ENCODE data around the gene LIPA.

DNA sequence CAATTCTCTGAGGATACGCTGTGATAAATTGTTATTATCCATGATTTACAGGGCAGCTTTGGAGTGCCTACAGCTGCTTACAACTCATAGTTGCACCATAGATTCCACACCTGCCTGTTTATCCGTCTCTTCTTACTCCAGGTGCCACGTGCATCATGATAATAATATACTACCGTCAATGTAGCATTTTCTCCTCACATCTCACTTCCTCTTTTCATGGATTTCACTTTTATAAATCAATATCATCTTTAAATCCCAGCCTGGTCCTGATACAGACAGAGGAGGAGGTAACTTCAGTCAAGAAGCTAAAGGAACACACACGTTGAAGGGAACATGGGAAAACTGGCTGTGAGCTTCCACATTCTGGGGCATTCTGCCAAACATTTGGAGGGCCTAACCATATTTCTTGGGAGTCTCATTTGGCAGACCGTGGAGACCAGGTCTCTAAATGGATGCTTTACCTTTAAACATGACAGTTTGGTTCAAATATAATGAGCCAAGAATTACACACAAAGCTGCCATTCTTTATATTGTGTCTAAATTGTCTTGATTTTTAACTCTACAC, 46.9 kb downstream of the LIPA start:
- TF ChIP-seq, protein P1, sequence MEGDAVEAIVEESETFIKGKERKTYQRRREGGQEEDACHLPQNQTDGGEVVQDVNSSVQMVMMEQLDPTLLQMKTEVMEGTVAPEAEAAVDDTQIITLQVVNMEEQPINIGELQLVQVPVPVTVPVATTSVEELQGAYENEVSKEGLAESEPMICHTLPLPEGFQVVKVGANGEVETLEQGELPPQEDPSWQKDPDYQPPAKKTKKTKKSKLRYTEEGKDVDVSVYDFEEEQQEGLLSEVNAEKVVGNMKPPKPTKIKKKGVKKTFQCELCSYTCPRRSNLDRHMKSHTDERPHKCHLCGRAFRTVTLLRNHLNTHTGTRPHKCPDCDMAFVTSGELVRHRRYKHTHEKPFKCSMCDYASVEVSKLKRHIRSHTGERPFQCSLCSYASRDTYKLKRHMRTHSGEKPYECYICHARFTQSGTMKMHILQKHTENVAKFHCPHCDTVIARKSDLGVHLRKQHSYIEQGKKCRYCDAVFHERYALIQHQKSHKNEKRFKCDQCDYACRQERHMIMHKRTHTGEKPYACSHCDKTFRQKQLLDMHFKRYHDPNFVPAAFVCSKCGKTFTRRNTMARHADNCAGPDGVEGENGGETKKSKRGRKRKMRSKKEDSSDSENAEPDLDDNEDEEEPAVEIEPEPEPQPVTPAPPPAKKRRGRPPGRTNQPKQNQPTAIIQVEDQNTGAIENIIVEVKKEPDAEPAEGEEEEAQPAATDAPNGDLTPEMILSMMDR (IDR thresholded peaks at IDR 0.05 in 8 of 11, conservative IDR thresholded peaks at IDR 0.05 in 3 of 11), result no peak
- no peak for TF ChIP-seq POLR2A (IDR thresholded peaks at IDR 0.05)
